Osteoblast (primary cell): ENCODE results near the gene IGSF22. TPM values are rescaled to one million over a fixed set of nuclear protein-coding genes. Genes with fewer than 3 reads are reported as not detected.

ENCODE experiments used
- DNase-seq: peaks from one replicate; pipeline ENCODE4 v3.0.0; 2011; ENCODE audit warnings: low spot score, mixed read lengths; ENCODE audit not compliant: insufficient read length; ENCODE audit errors: missing footprints
- H2AFZ ChIP-seq: 2 replicates; pipeline ENCODE4 v1.6.0; 2011; ENCODE audit warnings: mild to moderate bottlenecking, low read length
- H3K27ac ChIP-seq: 2 replicates; pipeline ENCODE4 v1.5.1; 2011; ENCODE audit warnings: mild to moderate bottlenecking, low read depth, low read length, moderate library complexity
- H3K27me3 ChIP-seq: 2 replicates; pipeline ENCODE4 v1.6.0; 2012; ENCODE audit warnings: mild to moderate bottlenecking, control low read depth, inconsistent platforms, low read length, moderate library complexity; ENCODE audit not compliant: insufficient read depth
- H3K36me3 ChIP-seq: 2 replicates; pipeline ENCODE4 v1.5.1; 2011; ENCODE audit warnings: mild to moderate bottlenecking, low read length, control low read depth, moderate library complexity; ENCODE audit not compliant: insufficient read depth
- H3K4me1 ChIP-seq: 2 replicates; pipeline ENCODE4 v1.5.1; 2011; ENCODE audit warnings: mild to moderate bottlenecking, low read length, control low read depth, moderate library complexity; ENCODE audit not compliant: insufficient read depth
- H3K4me2 ChIP-seq: 2 replicates; pipeline ENCODE4 v1.6.0; 2011; ENCODE audit warnings: mild to moderate bottlenecking, low read length; ENCODE audit not compliant: insufficient read depth
- H3K4me3 ChIP-seq: fragments of 200-600 bp; sonication (generic); 3 replicates; pipeline ENCODE4 v1.5.1; 2012; ENCODE audit warnings: mild to moderate bottlenecking, low read length, inconsistent platforms; ENCODE audit not compliant: insufficient read depth
- H3K79me2 ChIP-seq: 2 replicates; pipeline ENCODE4 v1.6.0; 2012; ENCODE audit warnings: mild to moderate bottlenecking, low read length, control low read depth, inconsistent platforms; ENCODE audit not compliant: insufficient read depth
- H3K9me3 ChIP-seq: 2 replicates; pipeline ENCODE4 v1.5.1; 2011; ENCODE audit warnings: low read depth, low read length, control low read depth
- H4K20me1 ChIP-seq: 2 replicates; pipeline ENCODE4 v1.6.0; 2012; ENCODE audit warnings: mild to moderate bottlenecking, low read length, control low read depth; ENCODE audit not compliant: insufficient read depth
- total RNA-seq: library from RNA; depleted of rRNA; stranded (reverse); fragments of >200 nt; gene quantifications from 2 replicates; pipeline ENCODE4 v1.2.3, GENCODE V29; 2012
- TF ChIP-seq, protein P1 (sequence below): IDR thresholded peaks from 2 replicates; pipeline ENCODE4 v1.5.1; 2011; ENCODE audit warnings: mild to moderate bottlenecking, low read depth, low read length, moderate library complexity; ENCODE audit errors: extremely low read depth

IGSF22 gene
- not detected in 2 replicates for total RNA-seq

DNA sequence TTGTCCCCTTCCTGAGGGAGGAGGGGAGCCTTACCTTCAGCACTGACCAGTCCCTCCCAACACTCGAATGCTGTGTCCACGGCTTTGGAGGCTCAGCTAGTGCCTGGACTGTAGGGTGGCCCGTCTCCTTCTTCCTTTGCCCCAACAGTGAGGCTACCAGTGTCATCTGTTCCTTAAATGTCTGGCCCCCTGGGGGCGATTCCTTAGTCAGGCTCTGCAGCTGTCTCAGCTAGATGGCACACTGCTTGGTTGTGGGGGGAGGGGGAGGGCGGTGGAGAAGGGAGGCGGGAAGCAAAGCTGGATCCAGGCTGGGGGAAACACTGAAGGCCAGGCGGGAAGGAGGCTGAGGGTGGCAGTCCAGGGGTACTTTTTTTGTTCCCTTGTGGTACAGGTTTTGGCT lies at the start of gene IGSF22:
TSS of gene IGSF22 (minus strand) at position 149 of the 400 bp plus-strand sequence. CDS start 1,952 bp downstream, outside the sequence.
- Histone ChIP-seq H3K9me3 (no peaks in the 10 kb centered on the region), H2AFZ (no peak within 1 kb of the TSS), H4K20me1 (no peaks in the 10 kb centered on the region), H3K27ac (no peak within 1 kb of the TSS), H3K4me2 (no peak within 1 kb of the TSS), H3K27me3 (no peaks in the 10 kb centered on the region), H3K79me2 (no peaks in the 10 kb centered on the region), H3K36me3 (no peaks in the 10 kb centered on the region), H3K4me1 (peaks cover 8% of the 10 kb centered on the region), H3K4me3 (no peak within 1 kb of the TSS)
- no peak for DNase-seq
- TF ChIP-seq, protein P1, sequence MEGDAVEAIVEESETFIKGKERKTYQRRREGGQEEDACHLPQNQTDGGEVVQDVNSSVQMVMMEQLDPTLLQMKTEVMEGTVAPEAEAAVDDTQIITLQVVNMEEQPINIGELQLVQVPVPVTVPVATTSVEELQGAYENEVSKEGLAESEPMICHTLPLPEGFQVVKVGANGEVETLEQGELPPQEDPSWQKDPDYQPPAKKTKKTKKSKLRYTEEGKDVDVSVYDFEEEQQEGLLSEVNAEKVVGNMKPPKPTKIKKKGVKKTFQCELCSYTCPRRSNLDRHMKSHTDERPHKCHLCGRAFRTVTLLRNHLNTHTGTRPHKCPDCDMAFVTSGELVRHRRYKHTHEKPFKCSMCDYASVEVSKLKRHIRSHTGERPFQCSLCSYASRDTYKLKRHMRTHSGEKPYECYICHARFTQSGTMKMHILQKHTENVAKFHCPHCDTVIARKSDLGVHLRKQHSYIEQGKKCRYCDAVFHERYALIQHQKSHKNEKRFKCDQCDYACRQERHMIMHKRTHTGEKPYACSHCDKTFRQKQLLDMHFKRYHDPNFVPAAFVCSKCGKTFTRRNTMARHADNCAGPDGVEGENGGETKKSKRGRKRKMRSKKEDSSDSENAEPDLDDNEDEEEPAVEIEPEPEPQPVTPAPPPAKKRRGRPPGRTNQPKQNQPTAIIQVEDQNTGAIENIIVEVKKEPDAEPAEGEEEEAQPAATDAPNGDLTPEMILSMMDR, result no peak

DNA sequence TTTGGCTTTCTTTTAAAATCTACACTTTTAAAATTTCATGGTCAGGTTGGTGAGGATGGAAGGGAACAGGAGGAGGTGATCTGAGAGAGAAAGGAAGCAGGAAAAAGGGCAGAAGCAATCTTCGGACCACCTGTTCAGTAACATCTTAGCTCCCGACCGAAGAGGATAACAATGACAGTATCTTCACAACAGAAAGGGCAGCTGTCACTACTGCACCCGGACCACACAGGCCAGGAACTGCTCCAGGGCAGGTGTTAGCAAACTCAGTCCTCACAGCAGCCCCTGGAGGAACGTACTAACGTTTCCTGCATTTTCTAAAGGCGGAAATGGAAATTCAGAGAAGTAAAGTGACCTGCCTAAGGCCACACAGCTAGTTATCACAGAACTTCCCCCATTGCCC lies 48.8 kb upstream of the IGSF22 start:
- Histone ChIP-seq H3K4me2 (no peak overlapping the region), H4K20me1 (no peaks in the 10 kb centered on the region), H3K36me3 (no peaks in the 10 kb centered on the region), H3K27ac (no peak overlapping the region), H2AFZ (no peak overlapping the region), H3K27me3 (peaks cover 10% of the 10 kb centered on the region), H3K4me1 (no peaks in the 10 kb centered on the region), H3K79me2 (no peaks in the 10 kb centered on the region), H3K4me3 (no peak overlapping the region), H3K9me3 (no peaks in the 10 kb centered on the region)
- DNase-seq, result no peak
- TF ChIP-seq, protein P1, result no peak

DNA sequence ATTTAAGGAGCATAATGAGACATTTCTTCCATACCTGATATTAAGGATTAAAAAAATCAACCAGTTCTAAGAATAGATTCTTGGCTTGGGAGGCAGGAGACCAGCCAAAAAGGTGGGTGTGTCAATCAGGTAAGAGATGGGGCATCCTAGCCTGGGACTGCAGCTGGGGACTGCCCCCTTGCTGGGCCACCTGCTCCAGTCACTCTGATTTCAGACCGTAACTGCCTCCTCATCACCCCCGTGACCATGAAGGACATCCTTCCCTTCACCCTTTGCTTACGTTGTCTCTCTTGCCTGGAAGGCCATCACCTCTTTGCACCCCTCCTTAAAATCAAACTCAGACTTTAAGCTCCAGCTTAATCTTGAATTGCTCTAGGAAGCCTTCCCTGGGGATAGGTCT lies 47.7 kb upstream of the IGSF22 start:
- Histone ChIP-seq H3K79me2 (no peaks in the 10 kb centered on the region), H3K4me2 (no peak overlapping the region), H3K4me1 (no peaks in the 10 kb centered on the region), H3K36me3 (no peaks in the 10 kb centered on the region), H3K27ac (no peak overlapping the region), H2AFZ (no peak overlapping the region), H3K4me3 (no peak overlapping the region), H3K9me3 (no peaks in the 10 kb centered on the region), H4K20me1 (no peaks in the 10 kb centered on the region), H3K27me3 (peaks cover 10% of the 10 kb centered on the region)
- TF ChIP-seq, protein P1, result no peak
- DNase-seq, result no peak

DNA sequence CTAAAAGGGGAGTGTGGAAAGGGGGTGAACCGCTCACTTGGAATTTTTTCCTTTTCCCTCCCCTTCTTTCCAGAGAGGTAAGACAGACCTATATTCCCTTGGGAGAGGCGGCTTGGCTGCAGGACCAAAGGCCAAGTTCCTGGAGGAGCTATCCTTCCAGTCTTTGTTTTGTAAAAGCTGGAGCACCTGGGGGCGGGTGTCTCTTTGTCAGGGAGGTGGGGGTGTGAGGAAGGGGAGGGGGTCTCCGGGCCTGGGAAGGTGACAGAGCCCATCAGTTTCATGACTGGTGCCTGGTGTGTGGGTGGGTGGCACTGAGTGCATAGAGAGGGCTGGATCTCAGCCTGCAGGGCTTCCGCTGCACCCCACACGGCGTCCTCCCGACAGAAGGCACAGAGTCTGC lies 47.1 kb upstream of the IGSF22 start:
- Histone ChIP-seq H3K79me2 (no peaks in the 10 kb centered on the region), H3K4me2 (no peak overlapping the region), H3K4me1 (no peaks in the 10 kb centered on the region), H3K9me3 (no peaks in the 10 kb centered on the region), H3K36me3 (no peaks in the 10 kb centered on the region), H4K20me1 (no peaks in the 10 kb centered on the region), H3K4me3 (no peak overlapping the region), H2AFZ (no peak overlapping the region), H3K27me3 (peaks cover 10% of the 10 kb centered on the region), H3K27ac (no peak overlapping the region)
- DNase-seq, result no peak
- TF ChIP-seq, protein P1, result no peak
